Ramos (cell line): ENCODE results near the gene GABARAPL2.

Experiments used
- in situ Hi-C: fragments of 300-500 bp; cut with MboI; formaldehyde crosslinking; loops from one replicate; pipeline ENCODE4 v1.14.3; 2022; ENCODE audit warnings: low sequenced_read_pairs; ENCODE audit not compliant: unreplicated experiment

GABARAPL2 gene

GRCh38 chr16:75550211-75550662, 15.9 kb upstream of the GABARAPL2 start:
- in situ Hi-C loops: no loop called here

GRCh38 chr16:75552951-75553350, 13.2 kb upstream of the GABARAPL2 start:
- in situ Hi-C loops: no loop called here

- in situ Hi-C loops: no loop called here
These were observed 10.9 kb upstream of the GABARAPL2 start for GRCh38 chr16:75555213-75555706.

- in situ Hi-C loops: no loop called here
These were observed 10.3 kb upstream of the GABARAPL2 start, which contains the start of gene TMEM231 for GRCh38 chr16:75555707-75556430. Gene TMEM231, minus strand, starts transcription at chr16:75556252. Its CDS starts 43 bp downstream, at chr16:75556209.

- in situ Hi-C loops: no loop called here
These were observed 9.7 kb upstream of the GABARAPL2 start for GRCh38 chr16:75556431-75556950.

GRCh38 chr16:75558846-75559401, 7.3 kb upstream of the GABARAPL2 start:
- in situ Hi-C loops: no loop called here

GRCh38 chr16:75559564-75560372, 6.4 kb upstream of the GABARAPL2 start:
- in situ Hi-C loops: no loop called here

DNA sequence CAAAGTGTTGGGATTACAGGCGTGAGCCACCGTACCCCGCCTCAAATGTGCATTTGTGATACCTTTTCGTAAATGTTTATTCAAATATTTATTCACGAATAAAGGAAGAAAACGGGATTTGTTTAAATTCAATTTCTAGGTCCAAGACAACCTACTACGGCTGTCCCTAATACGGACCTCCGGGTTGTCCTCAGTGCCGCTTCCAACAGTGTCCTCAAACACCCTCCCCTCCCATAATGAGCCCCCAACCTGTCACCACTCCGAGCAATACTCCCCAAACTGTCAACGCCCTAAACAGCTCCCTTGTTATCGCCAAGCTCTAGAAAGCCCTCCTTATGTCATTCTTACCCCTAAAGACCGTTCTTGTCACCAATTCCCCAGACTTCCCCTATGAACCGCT, 539 bp upstream of the GABARAPL2 start:
- in situ Hi-C loops: no loop called here

DNA sequence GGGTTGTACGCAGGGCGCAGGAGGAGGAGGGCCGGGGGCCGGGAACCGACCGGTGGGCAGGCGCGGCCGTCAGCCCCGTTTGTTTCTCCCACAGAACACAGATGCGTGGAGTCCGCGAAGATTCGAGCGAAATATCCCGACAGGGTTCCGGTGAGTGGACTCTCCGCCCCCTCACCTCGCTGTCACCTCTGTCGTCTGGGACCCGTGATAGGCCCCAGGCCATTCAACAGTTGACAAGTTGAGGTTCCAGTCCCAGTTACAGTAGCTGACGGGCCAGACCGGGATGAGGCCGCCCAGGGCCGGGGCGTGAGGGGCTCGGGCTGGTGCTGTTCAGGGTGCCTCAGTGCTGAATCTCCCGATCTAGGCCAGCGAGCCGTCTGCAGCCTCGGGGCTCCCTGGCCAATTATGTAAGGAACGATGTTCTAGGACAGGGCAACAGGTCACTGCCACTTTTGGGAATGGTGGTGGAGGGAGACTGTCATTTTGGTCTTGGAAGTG, 628 bp downstream of the GABARAPL2 start:
- in situ Hi-C loops: no loop called here

DNA sequence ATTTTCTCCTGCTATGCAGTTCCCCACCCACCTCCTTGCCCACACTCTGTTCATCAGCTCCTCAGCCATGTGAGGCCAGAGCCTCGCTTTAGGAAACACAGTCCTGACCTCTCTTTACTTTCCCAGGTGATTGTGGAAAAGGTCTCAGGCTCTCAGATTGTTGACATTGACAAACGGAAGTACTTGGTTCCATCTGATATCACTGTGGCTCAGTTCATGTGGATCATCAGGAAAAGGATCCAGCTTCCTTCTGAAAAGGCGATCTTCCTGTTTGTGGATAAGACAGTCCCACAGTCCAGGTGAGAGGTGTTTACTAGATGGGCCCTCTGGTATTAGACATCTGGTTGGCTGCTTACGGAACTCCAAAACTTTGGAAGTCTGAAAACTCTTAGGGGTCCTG, 1.7 kb downstream of the GABARAPL2 start:
- in situ Hi-C loops: no loop called here

DNA sequence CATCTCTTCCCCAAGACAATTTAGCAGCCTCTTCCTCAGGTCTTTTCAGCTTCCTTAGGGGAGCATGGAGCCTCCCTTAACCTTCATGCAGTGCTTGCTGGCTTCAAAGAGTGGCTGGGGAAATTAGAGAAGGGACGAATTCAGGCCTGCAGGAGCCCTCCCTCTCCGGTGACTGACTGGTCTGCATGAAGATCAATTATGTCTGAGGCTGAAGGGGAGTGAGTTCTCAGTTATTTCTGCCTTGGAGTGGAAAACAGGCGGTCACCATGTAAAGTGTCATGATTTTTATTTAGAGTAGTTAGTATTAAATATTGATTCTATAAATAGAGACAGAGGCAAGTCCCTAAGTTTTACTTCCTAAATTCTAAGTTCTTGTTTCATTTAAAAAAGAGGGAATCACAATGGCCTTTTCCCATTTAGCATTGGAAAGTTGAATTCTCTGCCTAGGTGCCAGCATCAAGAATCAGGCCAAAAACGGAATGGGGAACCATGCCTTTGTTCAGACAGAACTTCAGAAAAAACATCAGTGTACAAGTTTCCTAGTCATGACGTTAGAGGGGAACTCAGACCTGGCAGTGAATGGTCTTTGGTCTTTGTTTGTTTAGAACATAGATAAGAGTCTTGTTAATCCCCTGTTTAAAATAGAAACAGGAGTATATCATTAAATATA, 4.4 kb downstream of the GABARAPL2 start:
- in situ Hi-C loops: no loop called here

DNA sequence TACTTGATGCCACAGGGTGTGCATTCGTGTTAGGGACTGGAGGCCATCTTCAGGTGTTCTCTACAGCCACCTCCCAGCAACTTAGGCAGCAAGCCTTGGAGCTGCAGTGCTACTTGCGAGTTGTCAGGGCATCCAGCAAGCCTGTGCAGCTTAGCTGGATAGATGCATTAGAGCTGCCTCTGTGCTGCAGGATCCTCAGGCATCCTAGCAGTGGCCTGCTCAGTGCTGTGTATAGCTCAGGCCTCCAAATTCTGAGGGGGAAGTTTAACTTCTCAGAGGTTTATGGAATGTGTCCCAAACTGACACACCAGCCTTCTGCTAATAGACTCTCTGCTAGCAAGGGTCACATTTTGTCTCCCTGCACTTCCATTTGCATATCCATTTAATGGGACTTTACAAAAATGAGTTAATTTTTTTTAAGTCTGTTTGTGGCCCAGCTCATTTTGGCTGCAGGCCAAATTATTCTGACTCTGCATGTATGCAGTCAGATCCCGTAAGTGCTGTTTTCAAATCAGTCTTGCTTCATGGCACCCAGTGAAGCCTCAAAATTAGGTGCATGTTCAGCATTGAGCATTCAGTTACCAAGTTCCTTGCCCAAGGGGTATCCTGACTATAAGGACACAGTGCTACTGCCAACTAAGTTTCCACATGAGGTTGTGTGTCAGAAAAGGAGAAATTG, 6.8 kb downstream of the GABARAPL2 start:
- in situ Hi-C loops: no loop called here

- in situ Hi-C loops: no loop called here
These were observed 7.8 kb downstream of the GABARAPL2 start for GRCh38 chr16:75573955-75574354.

- in situ Hi-C loops: no loop called here
These were observed 9.8 kb downstream of the GABARAPL2 start for GRCh38 chr16:75575958-75576357.

DNA sequence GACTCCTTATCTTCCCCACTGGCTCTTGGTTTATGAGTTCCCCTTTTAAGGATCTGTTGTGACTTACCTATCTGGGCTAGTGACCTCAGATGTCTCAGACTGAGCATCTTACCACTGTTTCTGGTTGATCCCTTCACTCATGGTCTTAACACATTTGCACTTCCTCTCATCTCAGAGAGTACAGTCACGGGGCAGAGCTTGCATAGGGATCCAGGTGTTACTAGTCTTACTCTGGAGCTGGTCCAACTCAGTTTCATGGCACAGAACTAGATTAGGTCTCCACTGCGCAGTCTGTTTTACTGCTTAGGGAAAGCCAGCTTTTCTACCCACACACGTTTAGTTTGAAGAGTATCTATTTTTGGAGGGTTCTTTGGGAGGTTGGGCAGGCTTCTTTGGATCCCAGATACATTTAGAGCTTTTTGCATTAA, 10.2 kb downstream of the GABARAPL2 start:
- in situ Hi-C loops: no loop called here

DNA sequence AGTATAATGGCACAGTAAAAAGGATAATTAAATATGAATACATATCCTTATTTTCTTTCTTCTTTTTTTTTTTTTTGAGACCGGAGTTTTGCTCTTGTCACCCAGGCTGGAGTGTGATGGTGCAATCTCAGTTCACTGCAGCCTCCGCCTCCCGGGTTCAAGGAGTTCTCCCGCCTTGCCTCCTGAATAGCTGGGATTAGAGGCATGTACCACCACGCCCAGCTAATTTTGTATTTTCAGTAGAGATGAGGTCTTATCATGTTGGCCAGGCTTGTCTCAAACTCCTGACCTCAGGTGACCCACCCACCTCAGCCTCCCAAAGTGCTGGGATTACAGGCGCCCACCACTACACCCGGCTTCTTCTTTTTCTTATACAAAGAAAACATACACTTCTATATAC, 12.0 kb downstream of the GABARAPL2 start:
- in situ Hi-C loops: no loop called here

GRCh38 chr16:75578725-75579124, 12.5 kb downstream of the GABARAPL2 start:
- in situ Hi-C loops: no loop called here

- in situ Hi-C loops: no loop called here
These were observed 13.2 kb downstream of the GABARAPL2 start for GRCh38 chr16:75579281-75579834.

GRCh38 chr16:75584108-75584507, 17.9 kb downstream of the GABARAPL2 start:
- in situ Hi-C loops: no loop called here
